OCI-M1 (cell line): ENCODE measurements around the gene AHSA1.

Experiments
- DNase-seq: peaks from one replicate; lab custom pipeline; 2025; lab: John Stamatoyannopoulos, UW

Gene AHSA1

DNA sequence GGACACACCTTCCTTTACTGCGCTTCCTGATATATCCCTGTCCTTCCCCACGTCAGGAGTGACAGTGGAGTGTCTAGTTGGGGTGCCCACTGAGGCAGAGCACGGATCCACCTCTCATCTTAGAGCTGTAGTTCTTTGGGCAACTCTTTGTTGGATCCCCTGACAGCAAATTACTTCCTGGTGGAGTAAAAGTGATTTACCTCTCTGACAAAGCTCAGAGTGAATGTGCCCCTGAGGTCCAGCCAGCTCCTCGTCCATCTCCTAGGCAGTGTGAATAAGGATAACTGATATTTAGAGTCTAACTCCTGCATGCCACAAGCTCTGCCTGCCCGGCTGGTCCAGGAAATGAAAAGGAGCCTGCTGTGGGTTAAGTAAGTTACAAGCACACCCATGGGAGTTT lies 16.0 kb downstream of the AHSA1 start:
- DNase-seq: no peak

DNA sequence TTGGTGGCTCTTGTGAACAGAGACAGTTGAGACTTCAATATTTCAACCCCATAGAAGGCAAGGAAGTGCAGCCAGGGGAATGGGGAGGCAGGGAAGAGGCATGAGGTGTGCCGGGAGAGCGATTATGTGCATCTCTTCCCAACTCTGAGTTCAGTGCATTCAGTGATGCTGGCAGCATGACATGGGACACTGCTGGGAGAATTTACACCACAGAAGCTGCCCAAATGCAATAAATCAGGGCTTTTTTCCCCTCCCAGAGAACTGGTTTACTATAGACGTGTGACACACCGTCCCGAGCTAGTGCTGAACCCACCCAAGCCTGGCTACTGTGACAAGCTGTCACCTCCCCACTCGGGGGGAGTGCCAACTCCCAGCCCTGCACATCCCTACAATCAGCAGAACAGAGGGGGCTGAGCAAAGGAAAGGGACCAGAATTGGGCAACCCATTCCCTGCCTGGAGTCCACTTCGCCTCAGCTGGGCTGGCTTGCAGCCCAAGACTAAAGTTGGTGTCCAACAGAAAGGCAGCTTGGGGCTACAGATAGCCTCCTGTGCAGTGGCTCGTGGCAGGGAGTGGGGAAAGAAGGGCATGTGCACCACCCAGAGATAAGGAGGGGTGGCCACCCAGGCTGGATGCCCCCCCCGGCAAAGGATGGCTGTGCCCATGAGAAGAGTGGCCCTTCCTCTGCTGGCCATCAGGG lies 16.7 kb downstream of the AHSA1 start:
- no peak for DNase-seq

DNA sequence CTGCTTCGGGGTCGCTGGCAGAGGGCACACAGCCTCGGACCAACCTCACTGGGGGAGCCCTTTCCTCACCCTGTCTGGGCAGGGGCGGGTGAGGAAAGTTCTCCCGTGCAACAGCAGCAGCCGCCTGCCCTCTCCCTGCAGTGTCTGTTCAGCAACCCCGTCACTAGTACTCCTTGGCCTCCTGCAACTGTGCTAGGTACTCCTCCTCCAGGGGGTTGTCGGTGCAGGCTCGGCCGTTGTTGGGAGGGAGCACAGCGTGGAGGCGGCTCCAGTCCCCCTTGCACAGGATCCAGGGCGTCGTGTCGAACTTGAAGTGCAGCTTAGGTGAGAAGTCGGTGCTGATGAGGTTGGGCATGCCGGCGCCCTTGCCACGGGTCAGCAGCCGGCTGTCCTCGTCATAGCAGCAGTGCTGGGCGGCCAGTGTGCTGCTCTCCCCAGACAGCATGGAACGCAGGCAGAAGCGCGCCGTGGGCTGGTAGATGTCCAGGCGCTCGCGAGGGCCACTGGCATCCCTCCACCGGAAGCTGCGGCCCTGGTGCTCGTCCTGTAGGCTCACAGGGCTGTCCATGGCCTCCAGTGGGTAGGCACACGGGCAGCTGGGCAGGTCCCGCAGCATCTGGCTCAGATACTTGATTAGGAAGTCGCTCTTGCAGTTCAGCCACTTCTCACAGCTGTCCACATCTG lies 17.7 kb downstream of the AHSA1 start:
- no peak for DNase-seq

DNA sequence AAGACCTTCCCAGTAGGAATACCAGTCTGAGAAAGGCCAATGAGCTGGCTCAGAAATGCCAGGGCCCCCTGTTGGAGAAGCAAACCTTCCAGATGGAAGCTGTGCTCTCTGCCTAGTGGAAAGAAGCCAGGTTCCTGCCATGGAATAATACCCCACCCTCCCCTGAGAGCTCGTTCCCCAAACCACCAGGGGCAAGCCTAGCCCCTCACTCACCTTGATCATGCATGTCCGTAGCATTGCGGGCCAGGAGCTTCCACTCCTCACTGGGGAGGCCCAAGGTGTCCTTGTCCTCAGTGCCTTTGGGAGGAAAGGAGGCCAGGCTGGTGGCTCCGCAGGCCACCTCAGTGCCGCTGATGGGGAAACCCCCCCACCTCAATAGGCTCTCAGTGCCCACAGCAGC lies 20.1 kb downstream of the AHSA1 start:
- DNase-seq: no peak

DNA sequence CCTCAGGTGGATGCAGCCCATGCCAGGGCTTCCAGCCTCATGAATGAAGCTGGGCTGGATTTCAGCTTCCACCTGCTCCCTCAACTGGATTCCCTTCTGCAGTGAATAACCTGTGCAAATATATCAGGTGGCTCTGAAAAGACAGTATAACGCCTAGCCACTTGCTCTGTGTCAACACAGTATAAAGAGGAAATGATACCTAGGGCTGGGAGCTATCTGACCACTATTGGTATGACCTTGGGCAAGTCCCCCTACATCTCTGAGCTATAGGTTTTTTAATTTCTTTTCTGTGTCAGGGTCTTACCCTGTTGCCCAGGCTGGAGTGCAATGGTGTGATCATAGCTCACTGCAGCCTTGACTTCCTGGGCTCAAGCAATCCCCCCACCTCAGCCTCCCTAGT lies 20.9 kb downstream of the AHSA1 start:
- DNase-seq: no peak

DNA sequence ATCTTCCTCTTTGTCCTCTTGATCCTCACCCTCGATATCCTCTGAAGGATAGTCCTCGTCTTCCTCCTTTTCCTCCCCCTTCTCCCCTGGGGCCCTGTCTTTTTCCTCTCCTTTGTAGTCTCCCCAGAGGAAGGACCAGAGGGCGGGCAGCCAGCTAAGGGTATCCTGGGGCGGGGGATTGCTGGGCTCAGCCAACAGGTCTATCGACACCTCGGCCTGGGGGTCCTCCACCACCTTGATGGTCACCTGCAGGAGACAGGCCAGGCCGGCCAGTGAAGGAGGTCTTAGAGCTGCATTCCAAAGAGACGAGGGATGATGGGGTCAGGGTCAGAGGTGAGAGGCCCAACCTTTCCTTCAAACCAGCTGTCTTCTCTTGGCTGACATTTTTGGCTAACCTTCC lies 24.5 kb downstream of the AHSA1 start:
- no peak for DNase-seq

DNA sequence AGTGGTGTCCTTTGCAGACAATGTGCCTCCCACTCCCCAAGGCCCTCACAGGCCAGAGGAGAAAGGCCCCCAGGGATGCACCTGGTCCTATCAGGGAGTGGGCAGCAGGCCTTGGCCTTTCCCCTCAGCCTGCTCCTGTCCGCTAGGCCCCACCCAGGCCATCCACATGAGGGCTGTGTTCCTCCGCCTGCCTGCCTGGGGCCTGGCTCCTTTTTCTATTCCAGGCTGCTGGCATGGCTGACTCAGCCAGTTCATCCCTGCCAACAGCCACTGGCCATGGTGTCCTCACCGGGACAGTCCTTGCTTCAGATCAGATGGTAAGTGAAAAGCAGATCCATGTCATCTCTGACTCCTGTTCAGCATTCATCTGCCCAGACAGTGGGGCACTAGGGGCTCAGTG lies 27.4 kb downstream of the AHSA1 start:
- no peak for DNase-seq

DNA sequence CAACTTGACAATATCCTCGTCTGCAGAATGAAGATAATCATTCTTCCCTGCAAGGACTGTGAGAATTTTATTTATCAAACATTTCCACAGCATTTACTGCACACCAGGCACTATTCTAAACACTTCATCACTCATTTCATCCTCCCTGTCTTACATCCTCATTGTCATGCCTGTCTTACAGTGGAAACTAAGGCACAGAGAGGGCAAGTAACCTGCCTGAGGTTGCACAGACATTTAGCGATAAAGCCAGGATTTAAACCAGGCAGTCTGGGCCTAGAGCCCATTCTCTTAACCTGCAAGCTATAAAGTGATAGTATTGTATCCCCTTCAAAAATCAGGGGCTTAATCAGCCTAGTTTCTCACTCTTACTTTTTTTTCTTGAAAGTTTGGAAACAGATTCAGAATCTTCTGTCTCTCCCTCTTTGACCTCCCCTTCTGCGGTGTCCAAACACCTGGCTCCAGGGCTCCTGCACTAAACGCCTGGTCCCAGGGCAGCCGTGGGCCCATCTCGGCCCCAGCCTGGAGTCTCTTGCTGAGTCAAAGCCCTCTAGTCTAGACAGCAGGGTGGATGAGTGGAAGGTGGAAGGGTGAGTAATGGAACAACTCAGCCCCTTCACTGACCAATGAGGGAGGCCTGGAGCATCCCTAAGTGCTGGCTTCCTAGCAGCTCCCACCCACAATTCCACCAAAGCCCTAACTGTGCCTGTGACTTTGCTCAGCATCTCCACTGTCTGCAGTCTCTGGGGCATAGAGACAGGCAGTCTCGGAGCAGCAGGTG lies 28.2 kb downstream of the AHSA1 start:
- no peak for DNase-seq

DNA sequence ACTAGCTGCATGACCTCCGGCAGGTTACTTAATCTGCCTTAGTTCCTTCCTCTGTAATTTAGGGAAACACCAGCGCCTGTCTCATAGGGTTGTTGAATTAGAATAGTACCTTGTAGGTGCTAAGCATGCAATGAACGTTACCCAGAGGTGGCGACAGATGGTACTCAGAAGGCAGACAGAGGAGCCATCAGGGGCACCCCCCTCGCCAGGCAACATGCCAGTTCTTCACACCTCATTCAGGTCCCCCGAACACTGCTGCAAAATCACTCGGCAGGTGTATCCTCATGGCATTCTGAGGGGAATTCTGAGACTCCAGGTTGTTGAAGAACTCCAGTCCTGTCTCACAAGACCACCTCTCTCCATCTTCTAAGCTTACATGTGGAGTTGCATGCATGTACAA lies 30.7 kb downstream of the AHSA1 start:
- no peak for DNase-seq

DNA sequence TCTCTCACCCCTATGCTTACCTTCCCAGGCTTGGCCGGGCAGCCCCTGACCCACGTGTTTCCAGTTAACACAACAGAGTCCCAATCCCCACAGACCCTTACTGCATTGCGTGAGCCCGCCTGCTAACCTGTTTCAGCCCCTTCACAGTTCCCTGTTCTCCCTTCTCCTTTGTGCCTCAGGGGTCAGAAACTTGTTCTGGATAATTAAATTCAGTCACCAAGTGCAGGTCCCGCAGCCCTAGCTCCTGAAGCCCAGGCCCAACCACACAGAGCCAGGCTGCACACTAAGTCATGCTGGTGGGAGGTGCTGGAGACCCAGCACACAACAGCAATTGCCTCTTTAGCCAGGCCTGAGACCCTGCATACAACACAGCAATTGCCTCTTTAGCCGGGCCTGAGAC lies 31.1 kb downstream of the AHSA1 start:
- DNase-seq: no peak

DNA sequence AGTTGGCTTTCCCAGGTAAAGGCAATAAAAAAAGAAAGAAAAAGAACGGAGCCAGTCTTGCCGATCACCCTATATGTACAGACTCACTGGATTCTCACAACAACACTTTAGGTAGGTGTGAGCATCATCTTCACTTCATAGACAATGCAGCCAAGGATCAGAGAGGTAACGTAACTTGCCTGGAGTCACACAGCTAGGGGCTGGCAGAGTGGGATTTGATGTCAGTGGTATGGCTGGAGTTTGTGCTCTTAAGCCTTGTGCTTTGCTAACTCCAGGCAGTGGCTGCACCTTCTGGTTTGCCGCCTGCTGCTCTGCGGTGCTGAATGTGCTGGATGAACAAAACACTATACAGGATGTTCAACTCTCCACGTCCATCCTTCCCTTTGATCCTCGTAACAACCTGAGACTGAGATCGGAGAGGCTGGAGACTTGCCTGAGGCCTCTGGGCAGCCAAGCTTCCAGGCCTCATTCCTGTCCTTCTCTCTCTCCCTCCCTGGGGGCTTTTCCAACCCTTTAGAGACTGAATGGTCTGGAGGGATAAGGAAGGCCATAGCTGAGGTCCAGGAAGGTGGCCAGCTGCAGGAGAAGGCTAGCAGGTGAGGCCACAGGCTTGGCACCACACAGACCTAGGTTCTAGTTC lies 32.6 kb downstream of the AHSA1 start:
- no peak for DNase-seq

DNA sequence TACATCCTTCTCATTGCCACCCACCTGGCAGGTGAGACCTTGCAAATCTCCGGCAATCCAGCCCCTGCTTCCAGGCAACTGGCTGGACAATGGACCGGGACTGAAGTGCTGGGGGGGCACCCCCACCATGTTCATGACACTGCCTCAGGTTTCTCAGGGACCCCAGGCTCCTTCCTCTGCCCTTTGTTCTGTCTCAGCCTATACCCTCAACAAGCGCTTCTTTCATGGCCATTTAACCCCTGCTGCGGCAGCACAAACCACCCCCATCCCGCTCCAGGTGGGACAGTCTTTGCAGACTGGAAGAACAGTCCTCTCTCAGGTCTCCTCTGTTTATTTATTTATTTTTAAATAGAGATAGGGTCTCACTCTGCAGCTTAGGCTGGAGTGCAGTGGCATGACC lies 33.2 kb downstream of the AHSA1 start:
- no peak for DNase-seq

DNA sequence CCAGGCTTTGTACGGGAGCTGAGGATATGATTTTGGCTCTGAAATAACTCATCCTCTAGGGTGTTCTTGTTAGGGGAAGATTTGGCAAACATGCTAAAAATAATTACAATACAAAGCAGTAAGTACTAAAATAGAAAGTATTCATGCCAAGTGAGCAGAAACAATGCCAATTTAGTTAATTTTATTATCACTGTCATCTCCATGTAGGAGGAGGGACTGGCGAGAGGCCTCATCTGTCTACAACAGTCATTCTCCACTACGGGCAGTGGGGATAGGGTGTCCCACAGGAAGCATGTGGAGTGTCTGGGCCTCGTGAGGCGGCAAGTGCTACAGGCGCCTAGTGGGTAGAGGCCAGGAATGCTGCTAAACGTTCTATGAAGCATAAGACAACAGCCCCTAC lies 37.4 kb downstream of the AHSA1 start:
- no peak for DNase-seq

DNA sequence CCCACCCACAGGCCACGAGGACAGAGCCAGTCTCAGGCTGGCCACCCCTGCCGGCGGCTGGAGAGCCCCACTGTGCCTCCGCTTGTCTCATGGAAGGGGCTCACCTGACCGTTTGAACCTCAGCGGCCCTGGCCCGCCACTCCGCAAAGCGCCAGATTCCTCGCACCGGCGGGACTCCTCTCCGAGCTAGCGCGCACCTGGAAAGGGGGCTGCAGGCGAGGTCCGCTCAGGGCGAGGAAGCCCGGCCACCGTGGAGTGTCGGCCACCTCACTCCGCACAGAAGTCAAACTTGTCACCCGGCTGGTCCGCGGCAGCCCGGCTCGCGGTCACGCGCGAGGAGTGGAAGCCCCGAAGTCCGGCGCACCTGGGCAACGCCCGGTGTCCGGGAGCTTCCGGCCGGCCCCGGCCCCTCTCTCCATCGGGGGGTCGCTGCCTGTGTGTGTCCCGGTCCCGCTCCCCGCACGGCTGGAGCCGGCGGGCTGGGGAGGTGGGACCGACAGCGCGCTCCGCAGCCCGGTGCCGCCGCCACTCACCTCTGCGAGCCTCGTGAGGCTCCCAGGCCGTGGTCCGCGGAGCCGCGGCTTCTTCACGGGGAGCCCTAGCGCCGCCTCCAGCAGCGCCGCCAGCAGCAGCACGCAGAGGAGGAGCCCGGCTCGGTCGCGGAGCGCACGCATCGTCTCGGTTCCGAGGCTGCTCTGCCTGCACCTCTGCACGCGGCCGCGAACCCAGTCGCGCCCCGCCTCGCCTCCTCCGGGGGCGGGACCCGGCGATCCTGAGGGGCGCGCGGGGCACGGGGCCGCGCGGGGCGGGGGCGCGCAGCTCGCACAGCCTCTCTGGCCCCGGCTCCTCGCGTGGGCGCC lies 40.5 kb downstream of the AHSA1 start, which contains the start of gene ISM2:
ISM2 (minus strand) TSS at position 697 of the 860 bp plus-strand sequence; CDS start at position 674, 23 bp downstream.
- no peak for DNase-seq

DNA sequence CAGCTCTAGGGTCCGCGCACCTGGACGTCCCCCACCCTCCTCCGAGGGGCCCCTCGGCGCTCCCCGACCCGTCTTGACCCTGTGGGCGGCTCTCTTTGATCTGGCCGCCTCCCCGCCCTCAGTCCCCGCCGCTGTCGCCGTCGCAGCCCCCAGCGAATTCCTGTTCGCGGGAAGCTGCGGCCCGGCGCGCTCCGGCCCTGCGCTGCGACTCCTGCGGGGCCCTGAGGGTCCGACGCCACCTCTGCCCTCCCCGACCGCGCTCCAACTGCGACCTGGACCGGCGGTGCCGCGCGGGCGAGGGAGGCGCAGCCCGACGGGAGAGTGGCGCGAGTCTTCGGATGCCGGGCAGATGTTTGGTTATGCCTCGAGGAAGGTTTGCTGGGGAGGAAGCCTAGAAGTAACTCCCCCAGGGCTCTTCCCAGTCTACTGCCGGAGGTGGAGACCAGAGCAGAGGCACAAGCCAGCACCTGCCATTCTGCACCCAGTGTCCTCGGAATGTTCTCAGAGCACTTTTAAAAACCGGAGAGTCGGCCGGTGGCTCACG lies 41.2 kb downstream of the AHSA1 start:
- DNase-seq: no peak

DNA sequence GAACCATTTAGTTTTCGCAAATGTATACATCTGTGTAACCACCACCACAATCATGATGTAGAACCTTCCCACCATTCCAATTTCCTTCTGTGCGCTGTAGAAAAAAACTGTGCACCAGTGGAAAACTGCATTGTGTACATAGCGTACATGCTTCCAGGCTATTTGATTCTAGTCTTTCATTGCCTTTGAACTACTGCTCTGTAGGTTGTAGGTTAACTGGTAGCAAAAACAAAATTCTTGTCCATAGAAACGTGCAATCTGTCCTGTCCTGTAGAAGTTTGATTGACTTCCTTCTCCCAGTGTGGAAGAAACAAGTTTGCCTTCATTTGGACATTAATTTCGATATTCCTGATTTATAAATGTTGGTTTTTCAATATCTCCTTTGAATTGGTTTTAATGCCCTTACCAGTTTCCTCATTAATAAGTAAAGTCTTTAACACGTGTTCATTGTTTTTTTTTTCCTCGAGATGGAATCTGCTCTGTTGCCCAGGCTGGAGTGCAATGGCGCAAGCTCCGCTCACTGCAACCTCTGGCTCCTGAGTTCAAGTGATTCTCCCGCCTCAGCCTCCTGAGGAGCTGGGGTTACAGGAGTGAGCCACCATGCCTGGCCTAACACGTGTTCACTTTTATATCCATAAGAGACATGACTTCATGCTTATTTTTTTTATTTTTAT lies 44.4 kb downstream of the AHSA1 start:
- DNase-seq: no peak

DNA sequence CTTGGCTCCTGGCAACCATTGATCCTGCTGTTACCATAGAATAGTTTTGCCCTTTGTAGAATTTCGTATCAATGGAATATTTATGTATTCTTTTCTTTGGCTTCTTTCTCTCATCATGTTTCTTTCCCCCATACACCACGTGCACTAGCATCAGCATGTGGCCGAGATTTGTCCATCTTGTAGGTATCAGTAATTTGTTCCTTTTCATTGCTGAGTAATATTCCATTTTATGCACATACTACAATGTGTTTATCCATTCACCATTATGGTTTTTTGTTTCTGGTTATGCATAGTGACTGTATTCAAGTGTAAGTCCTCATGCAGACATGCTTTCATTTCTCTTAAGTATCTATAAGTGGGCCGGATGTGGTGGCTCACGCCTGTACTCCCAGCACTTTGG lies 45.2 kb downstream of the AHSA1 start:
- no peak for DNase-seq

DNA sequence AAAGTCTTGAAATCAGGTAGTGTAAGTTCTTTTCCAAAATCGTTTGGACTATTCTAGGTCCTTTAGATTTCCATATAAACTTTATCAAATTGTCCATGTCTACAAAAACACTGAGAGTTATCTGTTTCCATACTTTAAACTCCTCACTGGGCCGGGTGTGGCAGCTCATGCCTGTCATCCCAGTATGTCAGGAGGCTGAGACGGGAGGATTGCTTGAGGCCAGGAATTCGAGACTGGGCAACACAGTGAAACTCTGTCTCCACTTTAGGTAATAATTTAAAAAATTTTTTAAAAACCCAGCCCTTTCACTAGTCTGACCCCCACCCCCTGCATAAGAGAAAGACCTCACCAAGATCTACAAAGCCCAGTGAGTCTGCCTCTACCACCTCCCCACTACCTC lies 47.1 kb downstream of the AHSA1 start:
- DNase-seq: no peak

DNA sequence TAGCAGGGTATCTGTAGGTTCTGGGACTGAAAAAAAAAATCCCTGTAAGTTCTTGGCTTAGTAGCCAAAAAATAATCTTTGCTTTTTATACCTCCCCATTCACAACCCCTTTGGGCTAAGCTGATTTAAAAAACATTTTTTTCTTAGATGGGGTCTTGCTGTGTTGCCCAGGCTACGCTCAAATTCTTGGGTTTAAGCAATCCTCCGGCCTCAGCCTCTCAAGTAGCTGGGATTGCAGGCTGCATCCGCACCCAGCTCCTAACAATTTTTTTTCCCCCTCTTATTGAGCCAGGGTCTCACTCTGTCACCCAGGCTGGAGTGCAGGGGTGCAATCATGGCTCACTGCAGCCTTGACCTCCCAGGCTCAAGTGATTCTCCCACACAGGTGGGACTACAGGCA lies 49.9 kb downstream of the AHSA1 start:
- no peak for DNase-seq

DNA sequence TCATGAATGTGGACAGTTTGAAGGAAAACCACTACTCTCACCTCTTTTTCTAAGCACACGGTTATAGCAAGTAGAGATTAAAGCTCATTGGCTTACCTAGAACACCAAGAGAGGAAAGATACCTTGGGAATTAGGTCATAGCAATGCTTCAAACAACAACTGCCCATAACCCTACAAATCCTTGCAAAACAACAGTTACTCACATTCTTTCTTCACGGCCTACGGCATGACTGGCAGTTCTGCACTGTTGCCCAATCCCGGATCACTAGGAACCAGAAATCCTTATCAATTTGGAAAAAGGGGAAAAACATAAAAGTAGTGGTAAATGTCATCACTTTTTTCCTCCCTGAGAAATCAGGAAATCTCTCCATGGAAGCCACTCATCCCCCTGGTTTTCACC lies 50.4 kb downstream of the AHSA1 start:
- DNase-seq: no peak

DNA sequence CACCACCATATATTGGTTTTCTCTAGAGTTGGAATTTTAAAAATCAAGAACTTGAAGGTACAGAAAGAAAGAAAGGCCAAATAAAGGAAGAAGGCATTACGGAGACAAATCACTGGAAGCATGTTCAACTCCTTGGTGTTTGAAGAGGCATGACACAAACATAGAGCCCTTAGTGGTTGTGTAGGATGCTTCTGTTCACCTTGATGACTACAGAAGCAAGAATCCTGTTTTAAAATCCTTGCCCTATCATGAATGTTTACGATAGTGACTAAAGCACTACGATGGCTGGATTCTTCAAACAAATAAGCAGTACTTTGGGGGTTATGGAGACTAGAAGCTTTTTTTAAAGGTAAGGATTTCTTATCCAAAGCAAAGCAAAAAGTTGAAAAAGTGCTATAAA lies 51.0 kb downstream of the AHSA1 start:
- no peak for DNase-seq
